ENCODE data around the gene CEP290. TPM values are rescaled to one million over a fixed set of nuclear protein-coding genes. Genes with fewer than 3 reads are reported as not detected.

Gene CEP290
- total and polyA plus RNA-seq, 2 of the 13 experiments (the other 11 are each of a cell fraction or from before 2014, with no cell fraction given), result 2.4 to 10.8 TPM

GRCh38 chr12:88182416-88182815 lies 40.5 kb upstream of the CEP290 start:
- FAIRE-seq (no peak), ATAC-seq (no peak), DNase-seq (ENCODE audit: low spot score) (no peak)
- Histone ChIP-seq H3K4me3 (replicated peaks in 1 of 3; ENCODE audit: insufficient read depth in 1 of 3, low read depth in 2 of 3, low read length in 3 of 3) (no peak overlapping the region), H3K4me2 (ENCODE audit: low read depth, low read length) (no peak overlapping the region), H3K9ac (ENCODE audit: insufficient read depth, low read depth, low read length) (no peak overlapping the region), H3K27me3 (ENCODE audit: control insufficient read depth in 1 of 2, insufficient read depth in 2 of 2, low read length in 2 of 2) (no peaks in the 10 kb centered on the region), H3K36me3 (replicated peaks in 1 of 2; ENCODE audit: control insufficient read depth in 1 of 2, insufficient read depth in 2 of 2, low read length in 2 of 2) (0 out of 5 replicates have a peak, but pooled peaks cover 0 to 2% of the 10 kb centered on the region in 2 experiments), H3K4me1 (ENCODE audit: insufficient read depth, low read length) (peaks cover 24% of the 10 kb centered on the region), H4K20me1 (ENCODE audit: insufficient read depth, low read length) (no peaks in the 10 kb centered on the region), H3K79me2 (ENCODE audit: insufficient read depth, low read length) (no peaks in the 10 kb centered on the region), H2AFZ (ENCODE audit: low read length) (no peak overlapping the region), H3K27ac (ENCODE audit: extremely low read length, insufficient read depth, low read length) (no peak overlapping the region), H3K9me3 (ENCODE audit: low read length) (no peaks in the 10 kb centered on the region)
- ChIA-PET POLR2A (no interaction called here), CTCF (ENCODE audit: low intra/inter-chr PET ratio, low total read pairs) (no interaction called here)
- TF ChIP-seq THAP11 (CRISPR knock-in tag; IDR thresholded peaks at IDR 0.05) (no peak), ZBTB33 (CRISPR knock-in tag; IDR thresholded peaks at IDR 0.05) (no peak), MXD4 (CRISPR knock-in tag; IDR thresholded peaks at IDR 0.05) (no peak), PCBP1 (IDR thresholded peaks at IDR 0.05; ENCODE audit: borderline replicate concordance, low read depth, low read length) (no peak), ZNF567 (CRISPR knock-in tag; IDR thresholded peaks at IDR 0.05; ENCODE audit: borderline replicate concordance) (no peak), MNT (IDR thresholded peaks at IDR 0.05) (no peak), SMAD3 (CRISPR knock-in tag; IDR thresholded peaks at IDR 0.05) (no peak)
- in situ Hi-C loops (cut with HindIII; ENCODE audit: extremely low pct_ligation_motif_present, low pct_unique_long_range_greater_than_20kb) (no loop called here), intact Hi-C loops (cut with micrococcal nuclease; ENCODE audit: unreplicated experiment) (no loop called here)
- WGBS (ENCODE audit: low lambda C conversion rate), result 96% methylated on average over 3 of the region's 3 CpGs
- BruUV-seq (replicated peaks), result no TSS peak
